GM23338 (cell line): ENCODE results near the gene RPN2. TPM values are rescaled to one million over a fixed set of nuclear protein-coding genes. Genes with fewer than 3 reads are reported as not detected.

Experiments used
- ATAC-seq: fragments of 200-7000 bp; cut with Tn5 transposase; 3 replicates; pipeline ENCODE4 v1.9.1; 2020
- DNase-seq: peaks from one replicate; pipeline ENCODE4 v3.0.0-alpha.2; 2015; ENCODE audit warnings: low spot score
- H2AFZ ChIP-seq: fragments of 200-600 bp; sonication (generic); 2 replicates; pipeline ENCODE4 v1.8.0; 2016; ENCODE audit warnings: antibody characterized with exemption, mild to moderate bottlenecking, moderate library complexity
- H3F3A ChIP-seq: fragments of 200-600 bp; sonication (generic); replicated peaks from 2 replicates; pipeline ENCODE4 v1.8.0; 2017; ENCODE audit warnings: antibody characterized with exemption, mixed run types, low read depth
- H3K27ac ChIP-seq: fragments of 200-600 bp; sonication (generic); 2 replicates; pipeline ENCODE4 v1.6.1; 2016; ENCODE audit warnings: low read depth
- H3K27me3 ChIP-seq: fragments of 200-600 bp; sonication (generic); 2 replicates; pipeline ENCODE4 v1.8.0; 2016; ENCODE audit warnings: mild to moderate bottlenecking, mixed run types, moderate library complexity; ENCODE audit not compliant: insufficient read depth
- H3K36me3 ChIP-seq: fragments of 200-600 bp; sonication (generic); 2 replicates; pipeline ENCODE4 v1.8.0; 2016; ENCODE audit warnings: mild to moderate bottlenecking; ENCODE audit not compliant: insufficient read depth
- H3K4me1 ChIP-seq: fragments of 200-600 bp; sonication (generic); 2 replicates; pipeline ENCODE4 v1.8.0; 2016; ENCODE audit warnings: mild to moderate bottlenecking, moderate library complexity; ENCODE audit not compliant: insufficient read depth
- H3K4me2 ChIP-seq: fragments of 200-600 bp; sonication (generic); 2 replicates; pipeline ENCODE4 v1.7.1; 2017; ENCODE audit warnings: mixed run types
- H3K4me3 ChIP-seq: fragments of 200-600 bp; sonication (generic); 2 replicates; pipeline ENCODE4 v1.6.1; 2016; ENCODE audit warnings: mixed run types
- H3K79me2 ChIP-seq: fragments of 200-600 bp; sonication (generic); replicated peaks from 2 replicates; pipeline ENCODE4 v1.8.0; 2017; ENCODE audit warnings: mild to moderate bottlenecking; ENCODE audit not compliant: insufficient read depth
- H3K9me2 ChIP-seq: fragments of 200-600 bp; sonication (generic); 2 replicates; pipeline ENCODE4 v1.8.0; 2017; ENCODE audit not compliant: insufficient read depth
- H4K20me1 ChIP-seq: fragments of 200-600 bp; sonication (generic); replicated peaks from 2 replicates; pipeline ENCODE4 v1.8.0; 2017; ENCODE audit warnings: mild to moderate bottlenecking; ENCODE audit not compliant: insufficient read depth
- H3K27ac Mint-ChIP-seq: 2 replicates; pipeline ENCODE4 v1.8.0; 2020; ENCODE audit warnings: inconsistent platforms, mild to moderate bottlenecking, moderate library complexity, mixed read lengths
- H3K27me3 Mint-ChIP-seq: 3 replicates; pipeline ENCODE4 v1.8.0; 2022; ENCODE audit warnings: low read depth, mild to moderate bottlenecking, moderate library complexity, mixed read lengths, inconsistent platforms; ENCODE audit not compliant: insufficient read depth, poor library complexity
- H3K36me3 Mint-ChIP-seq: 3 replicates; pipeline ENCODE4 v1.8.0; 2021; ENCODE audit warnings: low read depth, mild to moderate bottlenecking, inconsistent platforms, moderate library complexity, mixed read lengths
- H3K4me1 Mint-ChIP-seq: 3 replicates; pipeline ENCODE4 v1.8.0; 2020; ENCODE audit warnings: mild to moderate bottlenecking, inconsistent platforms, mixed read lengths
- H3K4me3 Mint-ChIP-seq: 3 replicates; pipeline ENCODE4 v1.8.0; 2021; ENCODE audit warnings: moderate library complexity, mild to moderate bottlenecking, inconsistent platforms, mixed read lengths
- H3K9me3 Mint-ChIP-seq: 3 replicates; pipeline ENCODE4 v1.8.0; 2020; ENCODE audit warnings: moderate library complexity, mild to moderate bottlenecking, inconsistent platforms, mixed read lengths
- CREB1 ChIP-seq: fragments of 250-450 bp; sonication (Bioruptor Pico); IDR thresholded peaks from 2 replicates; pipeline ENCODE4 v1.5.0; 2020; ENCODE audit warnings: low read depth, mild to moderate bottlenecking, moderate library complexity
- EZH2 ChIP-seq: fragments of 200-600 bp; sonication (generic); IDR thresholded peaks from one replicate; pipeline ENCODE4 v1.8.0; 2017; ENCODE audit warnings: antibody characterized with exemption, mild to moderate bottlenecking, low read depth; ENCODE audit not compliant: unreplicated experiment
- EZH2phosphoT487 ChIP-seq: fragments of 200-600 bp; sonication (generic); IDR thresholded peaks from one replicate; pipeline ENCODE4 v1.8.1; 2018; ENCODE audit warnings: antibody characterized with exemption; ENCODE audit not compliant: unreplicated experiment
- JUNB ChIP-seq: IDR thresholded peaks from one replicate; pipeline ENCODE4 v1.6.1; 2016; ENCODE audit warnings: antibody characterized with exemption; ENCODE audit not compliant: unreplicated experiment
- NANOG ChIP-seq: IDR thresholded peaks from 2 replicates; pipeline ENCODE4 v1.6.1; 2016; ENCODE audit warnings: antibody characterized with exemption, borderline replicate concordance
- POLR2AphosphoS5 ChIP-seq: IDR thresholded peaks from 2 replicates; pipeline ENCODE4 v1.6.1; 2016; ENCODE audit warnings: antibody characterized with exemption, low read depth
- REST ChIP-seq: IDR thresholded peaks from one replicate; pipeline ENCODE4 v1.6.1; 2018; ENCODE audit warnings: antibody characterized with exemption; ENCODE audit not compliant: unreplicated experiment
- STAT1 ChIP-seq: IDR thresholded peaks from one replicate; pipeline ENCODE4 v1.6.1; 2016; ENCODE audit warnings: antibody characterized with exemption; ENCODE audit not compliant: unreplicated experiment
- ZNF114 ChIP-seq: fragments of 250-450 bp; sonication (Bioruptor Pico); IDR thresholded peaks from 2 replicates; pipeline ENCODE4 v1.5.0; 2020; ENCODE audit warnings: mild to moderate bottlenecking, moderate library complexity
- ZNF331 ChIP-seq: fragments of 250-450 bp; sonication (Bioruptor Pico); IDR thresholded peaks from 2 replicates; pipeline ENCODE4 v1.5.0; 2020; ENCODE audit warnings: low read depth, mild to moderate bottlenecking, moderate library complexity
- polyA plus RNA-seq: library from polyadenylated mRNA; unstranded; fragments of >200 nt; fragmentation: Nextera tagmentation; extraction: Ambion mirVana; gene quantifications from 2 replicates; pipeline ENCODE4 v1.2.1, GENCODE V29; 2016
- total RNA-seq: library from RNA; depleted of rRNA; stranded (reverse); fragments of >200 nt; shearing (Covaris generic); gene quantifications from 2 replicates; pipeline ENCODE4 v1.2.3, GENCODE V29; 2014
- TF ChIP-seq, protein P1 (sequence below), 2 experiments: fragments of 200-600 bp in 1 of 2; sonication (generic) in 1 of 2; conservative IDR thresholded peaks; 2 replicates each; pipeline versions ENCODE4 v1.5.1 to v1.6.1; 2016 to 2017; ENCODE audit warnings: antibody characterized with exemption in 2 of 2, low read depth in 2 of 2, mild to moderate bottlenecking in 2 of 2, moderate library complexity in 1 of 2
- TF ChIP-seq, protein P2 (sequence below): IDR thresholded peaks from 2 replicates; pipeline ENCODE4 v1.6.1; 2016; ENCODE audit warnings: antibody characterized with exemption

The RPN2 gene
- total and polyA plus RNA-seq, 2 experiments from 2014 or later: 244 to 302 TPM

- DNase-seq (no peak), ATAC-seq (no peak)
- peaks cover 21% of the 10 kb centered on the region for H3K4me1 ChIP-seq
- H3K4me3 ChIP-seq: no peak overlapping the region
- no peaks in the 10 kb centered on the region for H3K36me3 ChIP-seq
- TF ChIP-seq ZNF331 (CRISPR knock-in tag) (no peak), CREB1 (no peak), STAT1 (no peak), JUNB (no peak), NANOG (no peak), EZH2 (no peak), ZNF114 (CRISPR knock-in tag) (no peak), POLR2AphosphoS5 (no peak), EZH2phosphoT487 (no peak), REST (no peak)
- TF ChIP-seq, protein P1, sequence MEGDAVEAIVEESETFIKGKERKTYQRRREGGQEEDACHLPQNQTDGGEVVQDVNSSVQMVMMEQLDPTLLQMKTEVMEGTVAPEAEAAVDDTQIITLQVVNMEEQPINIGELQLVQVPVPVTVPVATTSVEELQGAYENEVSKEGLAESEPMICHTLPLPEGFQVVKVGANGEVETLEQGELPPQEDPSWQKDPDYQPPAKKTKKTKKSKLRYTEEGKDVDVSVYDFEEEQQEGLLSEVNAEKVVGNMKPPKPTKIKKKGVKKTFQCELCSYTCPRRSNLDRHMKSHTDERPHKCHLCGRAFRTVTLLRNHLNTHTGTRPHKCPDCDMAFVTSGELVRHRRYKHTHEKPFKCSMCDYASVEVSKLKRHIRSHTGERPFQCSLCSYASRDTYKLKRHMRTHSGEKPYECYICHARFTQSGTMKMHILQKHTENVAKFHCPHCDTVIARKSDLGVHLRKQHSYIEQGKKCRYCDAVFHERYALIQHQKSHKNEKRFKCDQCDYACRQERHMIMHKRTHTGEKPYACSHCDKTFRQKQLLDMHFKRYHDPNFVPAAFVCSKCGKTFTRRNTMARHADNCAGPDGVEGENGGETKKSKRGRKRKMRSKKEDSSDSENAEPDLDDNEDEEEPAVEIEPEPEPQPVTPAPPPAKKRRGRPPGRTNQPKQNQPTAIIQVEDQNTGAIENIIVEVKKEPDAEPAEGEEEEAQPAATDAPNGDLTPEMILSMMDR (conservative IDR thresholded peaks at IDR 0.05; ENCODE audit: low read depth in 2 of 2): no peak
- TF ChIP-seq, protein P2, sequence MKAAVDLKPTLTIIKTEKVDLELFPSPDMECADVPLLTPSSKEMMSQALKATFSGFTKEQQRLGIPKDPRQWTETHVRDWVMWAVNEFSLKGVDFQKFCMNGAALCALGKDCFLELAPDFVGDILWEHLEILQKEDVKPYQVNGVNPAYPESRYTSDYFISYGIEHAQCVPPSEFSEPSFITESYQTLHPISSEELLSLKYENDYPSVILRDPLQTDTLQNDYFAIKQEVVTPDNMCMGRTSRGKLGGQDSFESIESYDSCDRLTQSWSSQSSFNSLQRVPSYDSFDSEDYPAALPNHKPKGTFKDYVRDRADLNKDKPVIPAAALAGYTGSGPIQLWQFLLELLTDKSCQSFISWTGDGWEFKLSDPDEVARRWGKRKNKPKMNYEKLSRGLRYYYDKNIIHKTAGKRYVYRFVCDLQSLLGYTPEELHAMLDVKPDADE: no peak
- no peaks in the 10 kb centered on the region for H4K20me1 ChIP-seq
- H3K4me2 ChIP-seq: no peak overlapping the region
- no peaks in the 10 kb centered on the region for H3K79me2 ChIP-seq
- H2AFZ ChIP-seq: no peak overlapping the region
- H3K27me3 Mint-ChIP-seq: peaks cover 13% of the 10 kb centered on the region
- H3K9me3 Mint-ChIP-seq: peaks cover 11% of the 10 kb centered on the region; the same call in 2 of the 3 replicates
- peaks cover 4% of the 10 kb centered on the region; the same call in 2 of the 3 replicates for H3K36me3 Mint-ChIP-seq
- H3K27me3 ChIP-seq: no peaks in the 10 kb centered on the region
- H3K27ac ChIP-seq: no peak overlapping the region
- H3K4me1 Mint-ChIP-seq: peaks cover 33% of the 10 kb centered on the region
- no peak overlapping the region for H3K27ac Mint-ChIP-seq
- no peaks in the 10 kb centered on the region for H3K9me2 ChIP-seq
- H3F3A ChIP-seq: peaks cover 15% of the 10 kb centered on the region
- no peak overlapping the region for H3K4me3 Mint-ChIP-seq
Measured at GRCh38 chr20:37270576-37271420, 91.7 kb downstream of the RPN2 start.
